Stromal cell of bone marrow (primary cell): ENCODE data around the gene MYOZ3.

ENCODE experiments used
- DNase-seq: peaks from one replicate; pipeline ENCODE4 v3.0.0-alpha.2; 2012; ENCODE audit warnings: low read depth

Gene MYOZ3

DNA sequence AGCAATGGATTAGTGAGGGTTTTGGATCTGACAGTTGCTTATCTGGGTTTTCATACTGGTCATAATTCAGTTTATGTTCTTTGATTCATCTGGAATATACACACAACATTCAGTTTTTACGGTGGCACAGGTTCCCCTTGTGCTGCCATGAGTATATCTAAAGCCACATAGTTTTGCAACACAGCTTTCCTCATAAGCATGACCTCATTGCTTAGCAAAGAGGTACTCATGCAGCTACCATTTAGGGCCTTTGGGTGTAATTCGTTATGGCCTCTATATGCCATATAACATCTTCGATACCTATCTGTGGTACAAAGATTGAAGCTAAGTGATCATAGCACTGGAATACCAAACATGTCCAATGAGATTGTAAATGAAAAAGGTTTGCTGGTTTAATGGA lies 42.7 kb downstream of the MYOZ3 start:
- DNase-seq: no peak

DNA sequence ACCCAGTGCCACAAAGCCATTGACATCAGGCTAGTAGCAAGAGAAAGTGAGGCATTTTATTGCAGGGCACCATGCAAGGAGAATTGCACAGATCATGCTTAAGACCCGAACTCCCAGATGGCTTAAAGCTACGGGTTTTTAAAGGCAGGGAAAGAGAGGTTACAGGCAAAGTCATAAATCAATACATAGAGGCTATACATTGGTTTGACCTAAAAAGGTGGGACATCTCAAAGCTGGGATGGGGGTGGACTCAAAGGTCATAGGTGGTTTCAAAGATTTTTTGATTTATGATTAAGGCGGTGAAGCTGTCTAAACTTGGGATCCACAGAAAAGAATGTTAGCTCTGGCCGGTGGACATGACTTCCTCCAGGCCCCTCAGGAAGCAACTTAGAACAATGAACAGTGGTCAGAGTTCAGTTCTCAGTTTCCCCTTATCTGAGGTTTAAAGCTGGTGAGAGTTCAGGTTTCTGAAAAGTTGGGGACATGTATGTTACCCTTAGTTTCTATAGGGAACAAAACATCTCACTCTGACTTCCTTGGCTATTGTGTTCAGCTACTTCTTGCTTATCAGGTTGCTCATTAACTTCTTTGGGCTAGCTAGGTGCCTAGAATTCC lies 45.8 kb downstream of the MYOZ3 start:
- DNase-seq: no peak

DNA sequence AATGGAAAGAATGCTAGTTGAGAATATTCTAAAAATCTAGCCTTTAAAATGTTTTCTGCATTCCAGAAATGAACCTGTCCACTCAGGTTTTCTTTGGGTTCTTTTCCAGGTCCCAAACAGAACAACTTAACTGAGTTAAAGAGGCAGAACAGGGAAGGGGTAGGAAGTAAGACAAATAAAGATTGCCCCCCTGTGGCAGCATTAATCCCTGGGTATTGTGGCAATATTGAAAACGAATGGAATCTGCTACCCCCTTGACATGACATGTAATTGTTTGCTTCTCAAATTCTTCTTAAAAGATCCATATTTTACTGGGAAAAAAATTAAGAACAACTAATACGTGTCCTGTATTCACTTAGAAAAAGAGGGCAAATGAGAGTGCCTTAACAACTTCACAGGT lies 49.1 kb downstream of the MYOZ3 start:
- no peak for DNase-seq

GRCh38 chr5:150723845-150724244 lies 62.8 kb downstream of the MYOZ3 start:
- DNase-seq: no peak
